Measurements from ENCODE around the gene ALK.

DNA sequence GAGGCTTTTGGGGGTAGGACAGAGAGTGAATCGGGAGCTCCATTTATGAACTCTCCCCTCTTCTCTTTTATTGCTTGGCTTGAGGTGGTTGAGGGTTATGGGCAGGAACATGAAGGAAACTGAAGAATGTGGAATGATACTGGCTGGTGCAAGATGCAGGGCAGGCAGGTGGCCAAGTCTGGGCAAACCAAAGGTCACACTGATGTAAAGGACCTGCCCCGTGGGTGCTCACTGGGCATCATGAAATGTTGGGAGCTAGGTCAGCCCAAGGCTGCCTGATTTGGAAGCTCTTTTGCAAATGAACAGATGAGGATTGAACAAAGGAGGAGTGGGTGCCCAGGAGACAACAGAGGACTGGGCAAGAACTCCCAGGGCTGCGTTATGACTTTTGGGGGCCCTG is 477.2 kb downstream of the ALK start:
- TF ChIP-seq, protein P1, sequence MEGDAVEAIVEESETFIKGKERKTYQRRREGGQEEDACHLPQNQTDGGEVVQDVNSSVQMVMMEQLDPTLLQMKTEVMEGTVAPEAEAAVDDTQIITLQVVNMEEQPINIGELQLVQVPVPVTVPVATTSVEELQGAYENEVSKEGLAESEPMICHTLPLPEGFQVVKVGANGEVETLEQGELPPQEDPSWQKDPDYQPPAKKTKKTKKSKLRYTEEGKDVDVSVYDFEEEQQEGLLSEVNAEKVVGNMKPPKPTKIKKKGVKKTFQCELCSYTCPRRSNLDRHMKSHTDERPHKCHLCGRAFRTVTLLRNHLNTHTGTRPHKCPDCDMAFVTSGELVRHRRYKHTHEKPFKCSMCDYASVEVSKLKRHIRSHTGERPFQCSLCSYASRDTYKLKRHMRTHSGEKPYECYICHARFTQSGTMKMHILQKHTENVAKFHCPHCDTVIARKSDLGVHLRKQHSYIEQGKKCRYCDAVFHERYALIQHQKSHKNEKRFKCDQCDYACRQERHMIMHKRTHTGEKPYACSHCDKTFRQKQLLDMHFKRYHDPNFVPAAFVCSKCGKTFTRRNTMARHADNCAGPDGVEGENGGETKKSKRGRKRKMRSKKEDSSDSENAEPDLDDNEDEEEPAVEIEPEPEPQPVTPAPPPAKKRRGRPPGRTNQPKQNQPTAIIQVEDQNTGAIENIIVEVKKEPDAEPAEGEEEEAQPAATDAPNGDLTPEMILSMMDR (conservative IDR thresholded peaks at IDR 0.05; ENCODE audit: low read depth, low read length), result no peak
- TF ChIP-seq EZH2 (IDR thresholded peaks at IDR 0.05; ENCODE audit: borderline replicate concordance, low read depth, low read length, poor library complexity, severe bottlenecking), result no peak

All from A673 (cell line).